Stomach (tissue), 9 donors: ENCODE data around the gene SNRPB. TPM values are rescaled to one million over a fixed set of nuclear protein-coding genes. Genes with fewer than 3 reads are reported as not detected.

Source experiments
- DNase-seq, 2 donors: peaks; one replicate each; pipeline versions ENCODE4 v3.0.0 to v3.0.0-alpha.2; 2013 to 2019
- H3K27ac ChIP-seq, 5 donors: fragments of 200-600 bp in 4 of 5; sonication (generic) in 4 of 5; one replicate each; pipeline ENCODE4 v1.5.1; 2013 to 2019; ENCODE audit warnings: mild to moderate bottlenecking in 1 of 5, moderate library complexity in 1 of 5
- H3K27me3 ChIP-seq, 3 donors: fragments of 200-600 bp; sonication (generic); one replicate each; pipeline ENCODE4 v1.5.1; 2017 to 2019; ENCODE audit warnings: mixed run types in 1 of 3
- H3K36me3 ChIP-seq, 4 donors: fragments of 200-600 bp; sonication (generic); 1 replicate in 3 of 4; 2 replicates in 1 of 4; pipeline ENCODE4 v1.5.1; 2016 to 2019
- H3K4me1 ChIP-seq, 4 donors: fragments of 200-600 bp; sonication (generic); one replicate each; pipeline ENCODE4 v1.5.1; 2016 to 2019
- H3K4me3 ChIP-seq, 4 donors: fragments of 200-600 bp; sonication (generic) in 3 of 4; one replicate each; pipeline ENCODE4 v1.5.1; 2016 to 2019; ENCODE audit warnings: mild to moderate bottlenecking in 1 of 4
- H3K9me3 ChIP-seq, 4 donors: fragments of 200-600 bp; sonication (generic); one replicate each; pipeline ENCODE4 v1.5.1; 2016 to 2019
- CTCF ChIP-seq, 7 experiments: fragments of 450-650 bp in 4 of 7; fragments of 200-600 bp in 3 of 7; sonication (generic) in 3 of 7; IDR thresholded peaks; one replicate each; pipeline ENCODE4 v1.5.1; 2016 to 2019; ENCODE audit warnings: antibody characterized with exemption in 7 of 7, control low read depth in 2 of 7, mild to moderate bottlenecking in 1 of 7
- EP300 ChIP-seq: sonication (generic); formaldehyde crosslinking; IDR thresholded peaks from one replicate; pipeline ENCODE4 v1.6.1; 2017; ENCODE audit warnings: antibody characterized with exemption
- POLR2A ChIP-seq, 4 donors: fragments of 450-650 bp; IDR thresholded peaks; one replicate each; pipeline ENCODE4 v1.6.1; 2016; ENCODE audit warnings: antibody characterized with exemption in 4 of 4, control low read depth in 2 of 4, mild to moderate bottlenecking in 1 of 4, moderate library complexity in 1 of 4
- POLR2AphosphoS5 ChIP-seq, 3 donors: sonication (generic); formaldehyde crosslinking; IDR thresholded peaks; one replicate each; pipeline ENCODE4 v1.6.1; 2016; ENCODE audit warnings: antibody characterized with exemption in 3 of 3
- WGBS, 5 donors: extraction: QIAGEN DNeasy Blood & Tissue Kit in 3 of 5; methylation state at CpG; one replicate each; pipeline versions ENCODE4 v1.1.5 to v1.1.7; 2013 to 2018; 5-methylcytosine and 5-hydroxymethylcytosine counted together
- intact Hi-C: fragments of 100-400 bp; cut with DNase I; formaldehyde crosslinking; loops from one replicate; pipeline ENCODE4 v1.15.1; 2023; ENCODE audit warnings: low total_unique reads
- polyA plus RNA-seq, 3 donors: library from polyadenylated mRNA; stranded (reverse); fragments of 200-250 nt; gene quantifications; one replicate each; pipeline ENCODE4 v1.2.3, GENCODE V29; 2013
- total RNA-seq, 5 donors: library from RNA; depleted of rRNA; stranded (reverse); fragments of >200 nt; gene quantifications; one replicate each; pipeline versions ENCODE4 v1.1.0 to v1.2.3, GENCODE V29; 2014 to 2016
- donor health status: healthy with polysubstance abuse.
- donor health status: Bipolar disorder and iron deficiency.
- donor health status: healthy.

Gene SNRPB
- total and polyA plus RNA-seq, 8 donors = 46.4 to 329 (median 178) TPM

- Histone ChIP-seq H3K27me3 (no peaks in the 10 kb centered on the region), H3K9me3 (no peaks in the 10 kb centered on the region), H3K4me3 (peak overlapping the region; percentile 61 to 90 (median 76)), H3K4me1 (peaks cover 14 to 35% (median 31%) of the 10 kb centered on the region in 4 donors), H3K27ac (peak overlapping the region in 4 of 5 donors; percentile 89 to 97 (median 94)), H3K36me3 (peaks cover 38 to 48% (median 43%) of the 10 kb centered on the region in 4 donors)
- 51 to 67% (median 62%) methylated on average over 11 of the region's 11 CpGs for WGBS, 5 donors
- DNase-seq = no peak
- intact Hi-C loops = no loop called here
- no peak for TF ChIP-seq POLR2AphosphoS5 (IDR thresholded peaks at IDR 0.05)
Measured at GRCh38 chr20:2468581-2469407, 1.8 kb downstream of the SNRPB start.

- intact Hi-C loops = no loop called here
- Histone ChIP-seq H3K27me3 (no peaks in the 10 kb centered on the region), H3K27ac (no peak overlapping the region), H3K4me1 (peaks cover 14 to 35% (median 31%) of the 10 kb centered on the region in 4 donors), H3K36me3 (peaks cover 52 to 62% (median 57%) of the 10 kb centered on the region in 4 donors), H3K4me3 (no peak overlapping the region), H3K9me3 (no peaks in the 10 kb centered on the region)
- TF ChIP-seq POLR2A (IDR thresholded peaks at IDR 0.05) = no peak
- TF ChIP-seq CTCF (IDR thresholded peaks at IDR 0.05) = no peak
- no peak for TF ChIP-seq EP300
- no peak for TF ChIP-seq POLR2AphosphoS5 (IDR thresholded peaks at IDR 0.05)
- WGBS, 5 donors = 83 to 91% (median 84%) methylated on average over 5 of the region's 5 CpGs
- no peak for DNase-seq
Measured at GRCh38 chr20:2467412-2467811, 3.2 kb downstream of the SNRPB start.

GRCh38 chr20:2465100-2465499 is 5.5 kb downstream of the SNRPB start:
- TF ChIP-seq EP300 (no peak), POLR2AphosphoS5 (IDR thresholded peaks at IDR 0.05) (no peak), POLR2A (IDR thresholded peaks at IDR 0.05) (no peak), CTCF (IDR thresholded peaks at IDR 0.05) (no peak)
- Histone ChIP-seq H3K27me3 (no peaks in the 10 kb centered on the region), H3K4me3 (no peak overlapping the region), H3K36me3 (peaks cover 73 to 85% (median 80%) of the 10 kb centered on the region in 4 donors), H3K4me1 (peaks cover 14 to 30% (median 28%) of the 10 kb centered on the region in 4 donors), H3K9me3 (no peaks in the 10 kb centered on the region), H3K27ac (no peak overlapping the region)
- intact Hi-C loops = no loop called here
- WGBS, 5 donors = 93 to 98% (median 96%) methylated on average over 6 of the region's 6 CpGs
- DNase-seq = no peak

- peaks cover 76 to 98% (median 93%) of the 10 kb centered on the region in 4 donors for H3K36me3 ChIP-seq
- intact Hi-C loops = no loop called here
- no peak overlapping the region for H3K27ac ChIP-seq
- H3K27me3 ChIP-seq = no peaks in the 10 kb centered on the region
- DNase-seq = no peak
- peaks cover 5 to 18% (median 17%) of the 10 kb centered on the region in 4 donors for H3K4me1 ChIP-seq
- no peak for TF ChIP-seq POLR2AphosphoS5 (IDR thresholded peaks at IDR 0.05)
- no peak for TF ChIP-seq EP300
- no peak for TF ChIP-seq POLR2A (IDR thresholded peaks at IDR 0.05)
- TF ChIP-seq CTCF (IDR thresholded peaks at IDR 0.05) = no peak
- H3K9me3 ChIP-seq = no peaks in the 10 kb centered on the region
- 84 to 92% (median 85%) methylated on average over 9 of the region's 9 CpGs for WGBS, 5 donors
- H3K4me3 ChIP-seq = no peak overlapping the region
Measured at GRCh38 chr20:2463616-2464365, 6.8 kb downstream of the SNRPB start.
